ENCODE measurements around the gene IGSF9B. TPM values are rescaled to one million over a fixed set of nuclear protein-coding genes. Genes with fewer than 3 reads are reported as not detected.

The IGSF9B gene
- total RNA-seq, 1 experiment from 2014 or later: 2.2 TPM

DNA sequence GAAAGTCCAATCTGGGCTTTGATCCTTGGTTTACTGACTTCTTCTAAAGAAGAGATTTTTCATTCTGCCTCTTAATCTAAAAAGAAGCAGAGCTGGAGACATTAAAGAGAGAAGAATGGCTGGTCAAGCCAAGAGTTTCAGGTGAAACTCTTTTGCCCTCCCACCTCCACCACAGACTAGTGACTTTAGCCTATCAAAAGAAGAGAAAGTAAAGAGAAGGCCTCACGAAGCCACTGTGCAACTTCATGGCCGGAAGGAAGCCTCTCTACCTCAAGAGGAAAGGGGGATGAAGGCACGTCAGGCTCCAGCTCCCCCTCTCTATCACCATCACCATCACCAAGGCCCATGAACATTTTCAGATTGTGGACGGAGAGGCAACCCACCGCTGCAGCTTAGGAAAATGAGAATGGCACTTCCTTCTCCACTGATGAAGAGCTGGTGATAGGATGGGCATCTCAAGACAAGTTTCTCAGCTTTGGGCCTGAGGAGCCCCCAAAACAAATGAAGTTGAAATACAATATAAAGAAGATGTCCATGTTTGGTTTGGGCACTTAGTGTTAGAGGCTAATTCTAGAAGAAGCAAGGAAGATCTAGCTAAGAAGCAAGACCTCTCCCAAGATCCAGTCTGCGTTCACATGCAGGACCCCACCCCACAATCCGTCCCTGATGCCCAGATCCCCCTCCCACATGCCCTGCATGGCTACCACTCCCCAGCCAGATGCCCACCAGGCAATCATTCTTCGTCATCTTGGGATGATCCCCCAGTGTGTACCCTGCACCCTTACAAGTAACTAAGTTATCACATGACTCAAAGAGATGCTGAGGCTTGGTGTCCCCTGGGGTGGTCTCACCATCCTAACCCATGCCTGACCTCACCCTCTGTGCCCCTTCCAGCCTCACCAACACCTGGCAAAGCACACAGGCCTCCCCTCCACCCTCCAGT lies 52.6 kb downstream of the IGSF9B start:
- no peak for ATAC-seq
- Histone ChIP-seq H3K4me3 (ENCODE audit: low read depth in 2 of 2, low read length in 2 of 2) (no peak overlapping the region), H3K9me3 (ENCODE audit: control insufficient read depth, insufficient read depth, low read depth, low read length) (no peaks in the 10 kb centered on the region), H3K4me1 (ENCODE audit: control insufficient read depth, insufficient read depth, low read length) (no peaks in the 10 kb centered on the region), H3K36me3 (ENCODE audit: control insufficient read depth, insufficient read depth, low read length) (no peaks in the 10 kb centered on the region), H3K27me3 (ENCODE audit: control insufficient read depth, insufficient read depth, low read length) (no peaks in the 10 kb centered on the region), H3K27ac (ENCODE audit: low read length) (no peak overlapping the region)
- POLR2A ChIA-PET: no interaction called here
- in situ Hi-C loops (cut with HindIII; ENCODE audit: low pct_unique_long_range_greater_than_20kb, low sequenced_read_pairs): no loop called here
- CTCF ChIA-PET: interaction anchor here (0.6 kb wide), 1 partner anchor 164 kb away, joined by 3 read pairs; no protein-coding TSS in a partner anchor
- intact Hi-C loops (cut with micrococcal nuclease; ENCODE audit: unreplicated experiment): no loop called here
- no TSS peak for BruUV-seq (replicated peaks)
- no peak for DNase-seq (ENCODE audit: low read depth, low spot score)
- TF ChIP-seq POLR2AphosphoS5 (IDR thresholded peaks at IDR 0.05; ENCODE audit: low read depth, low read length) (no peak), TCF7L2 (IDR thresholded peaks at IDR 0.05; ENCODE audit: low read depth, low read length) (no peak), SIN3A (IDR thresholded peaks at IDR 0.05; ENCODE audit: borderline replicate concordance, insufficient read depth, low read depth, low read length) (no peak)
- TF ChIP-seq, protein P1, sequence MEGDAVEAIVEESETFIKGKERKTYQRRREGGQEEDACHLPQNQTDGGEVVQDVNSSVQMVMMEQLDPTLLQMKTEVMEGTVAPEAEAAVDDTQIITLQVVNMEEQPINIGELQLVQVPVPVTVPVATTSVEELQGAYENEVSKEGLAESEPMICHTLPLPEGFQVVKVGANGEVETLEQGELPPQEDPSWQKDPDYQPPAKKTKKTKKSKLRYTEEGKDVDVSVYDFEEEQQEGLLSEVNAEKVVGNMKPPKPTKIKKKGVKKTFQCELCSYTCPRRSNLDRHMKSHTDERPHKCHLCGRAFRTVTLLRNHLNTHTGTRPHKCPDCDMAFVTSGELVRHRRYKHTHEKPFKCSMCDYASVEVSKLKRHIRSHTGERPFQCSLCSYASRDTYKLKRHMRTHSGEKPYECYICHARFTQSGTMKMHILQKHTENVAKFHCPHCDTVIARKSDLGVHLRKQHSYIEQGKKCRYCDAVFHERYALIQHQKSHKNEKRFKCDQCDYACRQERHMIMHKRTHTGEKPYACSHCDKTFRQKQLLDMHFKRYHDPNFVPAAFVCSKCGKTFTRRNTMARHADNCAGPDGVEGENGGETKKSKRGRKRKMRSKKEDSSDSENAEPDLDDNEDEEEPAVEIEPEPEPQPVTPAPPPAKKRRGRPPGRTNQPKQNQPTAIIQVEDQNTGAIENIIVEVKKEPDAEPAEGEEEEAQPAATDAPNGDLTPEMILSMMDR (IDR thresholded peaks at IDR 0.05): no peak
- TF ChIP-seq, protein P2, sequence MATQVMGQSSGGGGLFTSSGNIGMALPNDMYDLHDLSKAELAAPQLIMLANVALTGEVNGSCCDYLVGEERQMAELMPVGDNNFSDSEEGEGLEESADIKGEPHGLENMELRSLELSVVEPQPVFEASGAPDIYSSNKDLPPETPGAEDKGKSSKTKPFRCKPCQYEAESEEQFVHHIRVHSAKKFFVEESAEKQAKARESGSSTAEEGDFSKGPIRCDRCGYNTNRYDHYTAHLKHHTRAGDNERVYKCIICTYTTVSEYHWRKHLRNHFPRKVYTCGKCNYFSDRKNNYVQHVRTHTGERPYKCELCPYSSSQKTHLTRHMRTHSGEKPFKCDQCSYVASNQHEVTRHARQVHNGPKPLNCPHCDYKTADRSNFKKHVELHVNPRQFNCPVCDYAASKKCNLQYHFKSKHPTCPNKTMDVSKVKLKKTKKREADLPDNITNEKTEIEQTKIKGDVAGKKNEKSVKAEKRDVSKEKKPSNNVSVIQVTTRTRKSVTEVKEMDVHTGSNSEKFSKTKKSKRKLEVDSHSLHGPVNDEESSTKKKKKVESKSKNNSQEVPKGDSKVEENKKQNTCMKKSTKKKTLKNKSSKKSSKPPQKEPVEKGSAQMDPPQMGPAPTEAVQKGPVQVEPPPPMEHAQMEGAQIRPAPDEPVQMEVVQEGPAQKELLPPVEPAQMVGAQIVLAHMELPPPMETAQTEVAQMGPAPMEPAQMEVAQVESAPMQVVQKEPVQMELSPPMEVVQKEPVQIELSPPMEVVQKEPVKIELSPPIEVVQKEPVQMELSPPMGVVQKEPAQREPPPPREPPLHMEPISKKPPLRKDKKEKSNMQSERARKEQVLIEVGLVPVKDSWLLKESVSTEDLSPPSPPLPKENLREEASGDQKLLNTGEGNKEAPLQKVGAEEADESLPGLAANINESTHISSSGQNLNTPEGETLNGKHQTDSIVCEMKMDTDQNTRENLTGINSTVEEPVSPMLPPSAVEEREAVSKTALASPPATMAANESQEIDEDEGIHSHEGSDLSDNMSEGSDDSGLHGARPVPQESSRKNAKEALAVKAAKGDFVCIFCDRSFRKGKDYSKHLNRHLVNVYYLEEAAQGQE (IDR thresholded peaks at IDR 0.05; ENCODE audit: insufficient read depth in 1 of 2, low read depth in 2 of 2, low read length in 1 of 2): no peak

DNA sequence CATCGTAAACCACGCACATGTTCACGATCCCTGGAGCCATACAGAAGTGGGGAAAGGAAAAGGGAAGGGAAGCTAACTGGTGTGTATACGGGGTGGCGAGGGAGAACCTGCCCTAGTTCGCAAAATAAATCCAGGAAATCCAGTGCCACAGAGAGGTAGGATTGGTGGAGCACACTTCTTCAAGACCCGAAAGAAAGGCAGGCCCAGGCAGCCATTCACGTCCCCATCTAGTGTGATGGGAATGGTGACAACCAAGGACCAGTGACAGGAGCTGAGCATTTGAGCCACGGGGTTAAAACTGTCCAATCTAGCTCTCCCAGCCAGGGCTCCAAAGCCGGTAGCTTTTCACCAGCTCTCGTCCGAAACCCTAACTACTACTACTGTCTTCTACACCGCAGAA lies 53.7 kb downstream of the IGSF9B start:
- H3K27ac ChIP-seq (ENCODE audit: low read length): no peak overlapping the region
- H3K36me3 ChIP-seq (ENCODE audit: control insufficient read depth, insufficient read depth, low read length): no peaks in the 10 kb centered on the region
- no peaks in the 10 kb centered on the region for H3K4me1 ChIP-seq (ENCODE audit: control insufficient read depth, insufficient read depth, low read length)
- in situ Hi-C loops (cut with HindIII; ENCODE audit: low pct_unique_long_range_greater_than_20kb, low sequenced_read_pairs): no loop called here
- H3K9me3 ChIP-seq (ENCODE audit: control insufficient read depth, insufficient read depth, low read depth, low read length): no peaks in the 10 kb centered on the region
- no peak overlapping the region for H3K4me3 ChIP-seq (ENCODE audit: low read depth in 2 of 2, low read length in 2 of 2)
- DNase-seq (ENCODE audit: low read depth, low spot score) (no peak), ATAC-seq (no peak)
- TF ChIP-seq POLR2AphosphoS5 (IDR thresholded peaks at IDR 0.05; ENCODE audit: low read depth, low read length) (no peak), TCF7L2 (IDR thresholded peaks at IDR 0.05; ENCODE audit: low read depth, low read length) (no peak), SIN3A (IDR thresholded peaks at IDR 0.05; ENCODE audit: borderline replicate concordance, insufficient read depth, low read depth, low read length) (no peak)
- TF ChIP-seq, protein P1 (IDR thresholded peaks at IDR 0.05): no peak
- TF ChIP-seq, protein P2 (IDR thresholded peaks at IDR 0.05; ENCODE audit: insufficient read depth in 1 of 2, low read depth in 2 of 2, low read length in 1 of 2): no peak
- intact Hi-C loops (cut with micrococcal nuclease; ENCODE audit: unreplicated experiment): no loop called here
- no peaks in the 10 kb centered on the region for H3K27me3 ChIP-seq (ENCODE audit: control insufficient read depth, insufficient read depth, low read length)
- POLR2A ChIA-PET: no interaction called here
- CTCF ChIA-PET: interaction anchor here (0.6 kb wide), 1 partner anchor 327 kb away, joined by 7 read pairs; no protein-coding TSS in a partner anchor
- TSS peak; percentile 62 for BruUV-seq (replicated peaks)

Data from Panc1 (cell line).